Iris pigment epithelial cell (primary cell): ENCODE results near the gene HDAC5.

ENCODE experiments used
- DNase-seq: peaks from one replicate; pipeline ENCODE4 v3.0.0-alpha.2; 2011; ENCODE audit warnings: low read depth

Gene HDAC5

GRCh38 chr17:44087319-44087718 is 36.1 kb downstream of the HDAC5 start:
- DNase-seq = no peak

DNA sequence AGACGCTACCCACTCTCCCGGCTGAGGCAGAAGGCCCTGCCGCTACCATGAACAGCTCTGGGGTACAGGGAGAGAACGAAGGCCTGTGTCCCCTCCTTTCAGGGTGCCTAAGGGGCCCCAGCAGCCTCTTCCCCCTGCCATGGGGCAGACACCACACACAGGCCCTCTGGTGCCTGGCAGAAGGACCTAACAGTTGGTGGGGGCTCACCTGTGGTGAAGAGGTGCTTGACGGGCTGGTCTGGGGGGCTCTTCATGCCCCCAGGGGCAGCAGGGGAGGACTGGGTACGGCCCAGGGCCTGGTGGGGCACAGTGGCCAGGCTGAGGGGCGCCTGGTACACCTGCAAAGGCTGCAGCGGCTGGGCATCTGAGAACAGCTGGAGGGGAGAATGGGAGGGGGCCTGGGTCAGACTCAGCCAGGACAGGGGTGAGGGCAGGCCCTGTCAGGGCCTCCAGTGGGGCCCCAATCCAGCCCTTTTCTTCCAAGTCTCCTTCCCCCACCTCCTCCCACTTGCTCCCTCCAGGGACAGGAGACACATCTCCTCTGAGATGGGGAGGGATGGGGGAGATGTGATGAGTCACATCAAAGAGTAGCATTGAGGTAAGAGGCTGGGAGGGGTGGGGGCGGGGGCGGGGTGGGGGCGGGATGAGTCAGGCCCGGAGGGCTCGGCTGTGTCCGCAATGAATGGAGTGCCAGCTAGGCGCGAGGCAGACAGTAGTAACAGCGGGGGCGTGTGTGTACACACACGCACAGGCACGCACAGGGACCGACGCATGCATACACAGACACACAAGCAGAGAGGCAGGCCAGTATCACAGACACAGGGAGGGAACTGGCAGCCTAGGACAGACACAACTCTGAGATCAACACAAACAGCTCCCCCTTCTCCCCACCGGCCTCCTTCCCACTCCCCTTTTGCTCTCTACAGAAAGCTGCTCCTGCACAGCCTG is 36.8 kb downstream of the HDAC5 start:
- peak; percentile 82 for DNase-seq

- no peak for DNase-seq
These were observed 37.5 kb downstream of the HDAC5 start for GRCh38 chr17:44085908-44086307.

GRCh38 chr17:44084921-44085320 is 38.5 kb downstream of the HDAC5 start:
- DNase-seq = no peak

- no peak for DNase-seq
These were observed 39.3 kb downstream of the HDAC5 start for GRCh38 chr17:44084131-44084538.

DNA sequence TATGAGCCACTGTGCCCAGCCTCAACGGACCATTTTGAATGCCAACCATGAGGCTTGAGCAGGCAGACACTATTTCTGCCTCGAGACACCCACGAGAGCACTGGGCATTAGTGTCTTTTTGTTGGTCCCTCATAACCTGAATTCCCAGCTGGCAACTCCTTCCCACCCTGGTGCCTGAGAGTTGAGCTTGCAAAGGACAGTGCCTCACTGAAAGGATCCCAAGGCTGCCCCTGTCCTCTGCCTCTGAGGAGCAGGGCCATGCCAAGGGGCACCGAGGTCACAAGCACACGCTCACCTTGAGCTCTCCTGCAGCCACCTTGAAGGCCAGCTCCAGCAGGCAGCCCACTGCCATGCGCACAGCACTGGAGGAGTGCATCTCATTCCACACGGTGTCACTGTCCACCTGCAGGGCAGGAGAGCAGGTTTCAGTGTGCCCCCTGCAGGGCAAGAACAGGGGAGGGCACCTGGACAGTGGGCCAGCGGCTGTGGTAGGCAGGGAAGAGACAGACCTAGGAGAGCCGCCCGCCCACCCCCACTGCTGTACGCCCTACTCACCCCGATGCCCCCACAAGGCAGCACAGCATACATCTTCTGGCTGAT is 40.1 kb downstream of the HDAC5 start:
- DNase-seq = no peak

GRCh38 chr17:44082256-44082927 is 41.0 kb downstream of the HDAC5 start:
- DNase-seq = peak; percentile 34

DNA sequence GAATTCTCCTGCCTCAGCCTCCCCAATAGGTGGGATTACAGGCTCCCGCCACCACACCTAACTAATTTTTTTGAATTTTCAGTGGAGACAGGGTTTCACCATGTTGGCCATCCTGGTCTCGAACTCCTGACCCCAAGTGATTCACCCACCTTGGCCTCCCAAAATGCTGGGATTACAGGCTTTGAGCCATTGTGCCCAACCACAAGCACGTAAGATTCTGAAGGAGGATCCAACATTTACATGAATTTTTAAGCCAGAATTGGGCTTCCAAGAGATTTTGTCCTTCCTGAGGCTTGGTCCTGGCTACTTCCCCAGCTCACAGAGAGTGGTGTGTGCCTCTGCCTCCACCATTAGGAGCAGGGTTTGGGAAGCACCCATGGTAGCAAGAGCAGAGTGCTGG is 41.8 kb downstream of the HDAC5 start:
- DNase-seq = peak; percentile 15

DNA sequence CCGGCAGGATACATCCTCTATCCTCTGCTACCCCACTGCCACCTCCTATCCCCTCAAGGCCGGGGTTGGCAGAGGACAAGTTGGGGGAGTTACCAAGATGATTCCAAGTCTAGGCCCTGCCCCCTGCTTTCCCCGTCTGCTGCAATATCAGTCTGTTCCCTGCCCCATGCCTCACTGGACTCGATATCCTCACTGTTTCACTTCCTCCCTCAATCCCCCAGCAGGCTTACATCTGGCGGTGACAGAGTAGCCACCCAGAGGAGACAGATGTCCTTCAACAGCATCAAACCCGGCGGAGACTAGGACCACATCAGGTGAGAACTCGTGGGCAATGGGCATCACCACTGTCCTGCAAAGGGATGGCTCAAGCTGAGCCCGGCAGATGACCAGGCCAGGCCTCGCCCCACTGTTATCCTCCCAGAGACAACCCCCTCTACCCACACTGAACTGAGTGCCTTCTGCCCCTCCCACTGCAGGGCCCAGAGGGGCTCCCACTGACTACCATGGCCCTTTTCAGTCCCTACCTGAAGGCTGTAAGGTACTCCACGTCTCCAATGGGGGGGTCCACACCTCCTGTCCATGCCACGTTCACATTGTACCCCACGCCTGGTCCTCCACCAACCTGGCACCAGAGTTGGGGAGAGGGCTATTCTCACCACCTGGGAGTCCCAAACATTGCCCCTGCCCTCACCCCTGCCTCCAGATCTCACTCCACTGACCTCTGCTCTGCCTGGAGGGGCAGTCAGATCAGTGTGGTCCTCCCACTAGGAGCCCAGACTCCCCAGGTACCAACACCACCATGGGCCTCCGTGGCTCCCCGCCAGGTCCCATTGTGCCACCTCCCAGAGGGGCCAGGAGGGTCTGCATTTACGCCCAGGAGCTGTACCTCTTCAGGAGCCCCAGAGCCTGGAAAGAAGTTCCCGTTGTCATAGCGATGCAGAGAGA is 43.3 kb downstream of the HDAC5 start:
- DNase-seq = no peak

GRCh38 chr17:44078412-44078811 is 45.0 kb downstream of the HDAC5 start:
- no peak for DNase-seq

DNA sequence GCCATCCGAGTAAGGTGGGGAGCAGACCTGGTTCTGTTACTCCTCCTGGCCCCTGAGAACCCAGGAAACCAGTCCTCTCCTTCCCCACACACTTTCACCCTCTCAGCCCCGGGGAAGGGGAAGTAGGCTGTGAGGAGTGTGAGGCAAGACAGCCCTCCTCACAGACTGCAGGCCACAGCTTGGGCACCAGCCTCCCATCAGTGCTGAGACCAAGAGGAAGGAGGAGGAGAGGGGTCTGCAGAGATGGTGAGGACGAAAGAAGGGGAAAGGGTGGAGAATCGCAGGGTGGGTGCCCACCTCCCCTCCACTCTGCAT is 45.9 kb downstream of the HDAC5 start:
- DNase-seq = no peak

DNA sequence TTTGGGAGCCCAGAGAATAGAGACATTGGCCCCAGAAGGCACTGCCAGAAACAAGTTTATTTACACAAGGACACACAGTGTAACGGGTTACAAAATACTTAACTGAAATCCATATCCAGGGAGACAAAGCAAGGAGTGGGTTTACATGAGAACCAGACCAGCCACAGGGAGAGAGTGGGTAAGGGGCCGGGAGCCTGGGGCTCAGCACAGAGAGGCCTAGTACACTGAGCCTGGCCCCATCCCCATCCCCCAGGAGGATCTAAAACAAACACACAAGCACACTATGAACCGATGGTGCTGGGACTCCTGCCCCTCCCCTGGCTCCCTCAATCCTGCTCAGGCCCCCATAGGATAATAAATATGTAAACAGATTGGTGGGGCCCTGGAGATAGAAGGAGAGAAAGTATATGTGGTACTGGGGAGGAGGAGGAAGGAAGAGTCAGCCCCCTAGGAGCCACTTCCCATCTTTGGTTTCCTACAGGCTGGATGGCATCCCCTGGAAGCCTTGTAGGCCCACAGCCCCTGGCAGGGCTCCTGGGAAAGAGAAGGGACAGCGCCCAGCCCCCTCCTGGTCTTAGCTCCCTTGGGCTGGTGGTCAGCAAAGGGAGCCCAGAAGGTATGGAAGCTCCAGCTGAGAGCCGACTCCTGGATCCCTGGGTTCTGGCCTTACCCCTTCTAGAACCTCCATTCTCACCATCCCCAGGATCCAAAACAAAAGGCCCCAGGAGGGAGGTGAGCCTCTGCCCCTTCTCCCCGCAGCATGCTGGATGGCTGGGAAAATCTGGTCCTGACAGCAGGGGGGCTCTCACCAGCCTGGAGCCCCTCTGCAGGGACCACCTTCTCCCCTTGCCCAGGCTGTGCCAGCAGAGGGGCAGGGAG is 46.5 kb downstream of the HDAC5 start:
- no peak for DNase-seq

DNA sequence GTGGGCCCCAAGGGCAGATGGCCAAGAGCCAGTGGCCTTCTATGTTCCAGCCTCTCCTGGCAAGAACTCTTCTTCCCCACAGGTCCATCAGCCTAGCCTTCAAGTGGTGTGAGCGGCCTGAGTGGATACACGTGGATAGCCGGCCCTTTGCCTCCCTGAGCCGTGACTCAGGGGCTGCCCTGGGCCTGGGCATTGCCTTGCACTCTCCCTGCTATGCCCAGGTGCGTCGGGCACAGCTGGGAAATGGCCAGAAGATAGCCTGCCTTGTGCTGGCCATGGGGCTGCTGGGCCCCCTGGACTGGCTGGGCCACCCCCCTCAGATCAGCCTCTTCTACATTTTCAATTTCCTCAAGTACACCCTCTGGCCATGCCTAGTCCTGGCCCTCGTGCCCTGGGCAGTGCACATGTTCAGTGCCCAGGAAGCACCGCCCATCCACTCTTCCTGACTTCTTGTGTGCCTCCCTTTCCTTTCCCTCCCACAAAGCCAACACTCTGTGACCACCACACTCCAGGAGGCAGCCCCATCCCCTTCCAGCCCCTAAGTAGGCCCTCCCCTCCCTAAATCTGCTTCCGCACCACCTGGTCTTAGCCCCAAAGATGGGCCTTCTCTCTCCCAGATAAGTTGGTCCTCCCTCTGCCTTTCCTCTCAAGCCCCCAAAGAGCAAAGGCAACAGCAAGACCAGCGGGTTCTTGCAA is 47.7 kb downstream of the HDAC5 start:
- DNase-seq = no peak

DNA sequence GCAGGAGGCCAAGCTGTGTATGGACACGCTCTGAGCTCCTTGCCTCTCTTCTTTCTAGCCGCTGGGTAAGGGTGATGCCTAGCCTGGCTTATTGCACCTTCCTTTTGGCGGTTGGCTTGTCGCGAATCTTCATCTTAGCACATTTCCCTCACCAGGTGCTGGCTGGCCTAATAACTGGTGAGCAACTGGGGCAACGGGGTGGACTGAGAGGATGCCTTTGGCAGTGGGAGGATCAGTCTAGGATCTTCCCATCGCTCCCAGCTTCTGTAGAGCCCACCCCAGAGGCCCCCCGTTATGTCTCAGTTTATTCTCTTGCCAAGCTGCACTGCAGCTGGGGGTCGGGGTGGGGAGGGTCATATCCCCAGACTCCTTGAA is 48.5 kb downstream of the HDAC5 start:
- DNase-seq = no peak

- DNase-seq = no peak
These were observed 49.1 kb downstream of the HDAC5 start for GRCh38 chr17:44074231-44074910.

- no peak for DNase-seq
These were observed 51.7 kb downstream of the HDAC5 start for GRCh38 chr17:44071772-44072171.

DNA sequence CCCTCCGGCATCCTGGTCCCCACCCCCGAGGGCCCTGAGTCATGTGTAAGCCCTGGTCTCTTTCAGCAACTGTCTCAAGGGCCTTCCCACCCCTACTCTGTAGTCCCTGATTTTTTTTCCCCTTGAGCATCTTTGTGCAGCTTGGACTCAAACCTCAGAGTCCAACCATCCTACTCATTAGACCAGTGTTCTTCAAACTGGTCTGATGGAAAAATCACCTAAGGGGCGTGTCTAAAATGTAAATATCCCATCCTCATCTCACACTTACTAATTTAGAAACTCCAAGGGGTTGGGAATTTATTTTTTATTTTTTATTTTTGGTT is 52.3 kb downstream of the HDAC5 start:
- DNase-seq = peak; percentile 85

- DNase-seq = peak; percentile 99
These were observed 52.8 kb downstream of the HDAC5 start, which contains the start of gene G6PC3 for GRCh38 chr17:44070455-44071197. Gene G6PC3 (plus strand): TSS chr17:44070735. CDS start chr17:44070966, 231 bp downstream.

DNA sequence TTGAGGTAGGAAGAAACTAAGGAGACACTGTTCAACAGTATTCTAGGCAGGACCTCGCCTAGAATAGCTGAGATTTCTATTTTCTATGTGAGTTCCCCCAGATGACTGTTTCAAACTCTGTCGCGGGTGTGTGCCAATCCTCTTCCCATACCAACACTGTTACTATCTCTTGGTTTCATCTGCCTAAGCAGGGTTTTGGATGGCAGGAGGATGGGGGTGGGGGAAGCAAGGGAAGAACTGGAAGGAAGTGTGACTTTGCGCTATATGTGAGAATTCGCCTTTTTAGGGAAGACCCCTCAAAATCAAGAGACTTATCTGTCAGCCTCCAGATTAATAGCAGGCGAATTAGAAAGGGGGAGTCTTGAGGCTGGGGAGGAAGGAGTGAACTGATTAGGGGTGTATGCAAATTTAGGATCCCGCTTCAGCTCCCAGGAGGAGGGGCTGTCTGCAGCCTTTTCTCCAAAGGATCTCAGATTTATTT is 53.4 kb downstream of the HDAC5 start:
- DNase-seq = peak; percentile 21
